Epithelial cell of proximal tubule (primary cell): ENCODE data around the gene TTC34. TPM values are rescaled to one million over a fixed set of nuclear protein-coding genes. Genes with fewer than 3 reads are reported as not detected.

Experiments used
- DNase-seq: peaks from one replicate; pipeline ENCODE4 v3.0.0-alpha.2; 2011; ENCODE audit warnings: low read depth
- H3K4me3 ChIP-seq: 2 replicates; pipeline ENCODE4 v1.5.1; 2011; ENCODE audit warnings: low read depth, mild to moderate bottlenecking, low read length
- total RNA-seq: library from RNA; depleted of rRNA; stranded (reverse); fragments of >200 nt; gene quantifications from 2 replicates; pipeline ENCODE4 v1.2.3, GENCODE V29; 2015
- TF ChIP-seq, protein P1 (sequence below): conservative IDR thresholded peaks from 2 replicates; pipeline ENCODE4 v1.5.1; 2012; ENCODE audit warnings: low read depth, mild to moderate bottlenecking, low read length

Gene TTC34
- total RNA-seq, 1 donor from 2014 or later: 0.46 TPM

DNA sequence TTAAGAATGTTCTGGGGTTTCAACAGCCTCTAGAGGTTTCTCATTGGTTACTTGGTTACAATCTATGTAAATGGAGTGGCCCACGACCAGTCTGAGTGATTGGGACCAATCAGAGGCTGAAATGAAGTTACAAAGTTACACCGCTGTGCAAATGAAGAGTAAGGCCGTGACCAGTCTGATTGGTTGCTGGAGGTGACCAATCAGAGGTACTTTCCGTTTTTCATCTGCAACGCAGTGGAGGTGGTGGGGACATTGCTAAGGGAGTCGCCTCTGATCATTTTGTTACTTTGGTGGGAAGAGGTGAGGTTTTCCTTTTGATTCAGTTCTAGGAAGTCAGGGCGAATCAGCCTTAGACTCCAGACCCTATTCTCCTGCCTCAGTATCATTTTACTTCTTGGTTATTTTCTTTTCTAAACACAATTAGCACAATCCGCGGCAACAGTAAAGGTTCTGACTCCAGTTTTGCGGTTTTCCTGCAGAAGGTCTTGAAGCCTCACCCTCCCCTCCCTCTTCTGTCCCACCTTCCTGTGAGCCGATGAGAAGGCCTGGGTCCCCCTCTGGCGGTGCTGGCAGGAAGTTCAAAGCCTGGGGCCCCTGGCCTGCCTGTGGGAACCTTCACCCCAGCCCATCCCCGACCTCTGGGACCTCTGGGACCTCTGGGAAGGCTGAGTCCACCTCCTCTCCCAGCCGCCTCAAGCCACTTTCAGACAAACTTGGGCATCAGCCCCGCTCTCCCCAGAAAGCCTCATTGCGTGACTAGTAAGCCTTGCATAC, 38.7 kb upstream of the TTC34 start:
- TF ChIP-seq, protein P1, sequence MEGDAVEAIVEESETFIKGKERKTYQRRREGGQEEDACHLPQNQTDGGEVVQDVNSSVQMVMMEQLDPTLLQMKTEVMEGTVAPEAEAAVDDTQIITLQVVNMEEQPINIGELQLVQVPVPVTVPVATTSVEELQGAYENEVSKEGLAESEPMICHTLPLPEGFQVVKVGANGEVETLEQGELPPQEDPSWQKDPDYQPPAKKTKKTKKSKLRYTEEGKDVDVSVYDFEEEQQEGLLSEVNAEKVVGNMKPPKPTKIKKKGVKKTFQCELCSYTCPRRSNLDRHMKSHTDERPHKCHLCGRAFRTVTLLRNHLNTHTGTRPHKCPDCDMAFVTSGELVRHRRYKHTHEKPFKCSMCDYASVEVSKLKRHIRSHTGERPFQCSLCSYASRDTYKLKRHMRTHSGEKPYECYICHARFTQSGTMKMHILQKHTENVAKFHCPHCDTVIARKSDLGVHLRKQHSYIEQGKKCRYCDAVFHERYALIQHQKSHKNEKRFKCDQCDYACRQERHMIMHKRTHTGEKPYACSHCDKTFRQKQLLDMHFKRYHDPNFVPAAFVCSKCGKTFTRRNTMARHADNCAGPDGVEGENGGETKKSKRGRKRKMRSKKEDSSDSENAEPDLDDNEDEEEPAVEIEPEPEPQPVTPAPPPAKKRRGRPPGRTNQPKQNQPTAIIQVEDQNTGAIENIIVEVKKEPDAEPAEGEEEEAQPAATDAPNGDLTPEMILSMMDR: no peak
- DNase-seq: no peak
- no peak overlapping the region for H3K4me3 ChIP-seq

DNA sequence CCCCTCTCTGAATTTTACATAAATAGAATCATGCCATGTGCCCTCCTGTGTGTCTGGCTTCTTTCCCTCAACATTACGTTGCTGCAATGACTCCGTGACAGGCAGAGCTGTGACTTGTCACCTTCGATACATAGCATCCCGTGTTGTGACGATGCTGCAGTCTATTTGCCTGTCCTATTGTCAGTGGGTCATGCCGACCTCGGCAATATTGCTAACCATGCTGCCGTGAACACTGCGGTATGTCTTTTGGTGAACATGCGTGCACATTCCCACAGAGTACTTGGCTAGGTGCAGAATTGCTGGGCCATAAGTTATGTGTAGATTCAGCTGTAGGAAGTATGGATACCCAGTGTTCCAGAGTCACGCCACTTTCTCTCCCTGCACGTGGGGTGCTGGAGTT, 36.3 kb upstream of the TTC34 start:
- no peak for DNase-seq
- TF ChIP-seq, protein P1: no peak
- no peak overlapping the region for H3K4me3 ChIP-seq

- DNase-seq: no peak
- TF ChIP-seq, protein P1: no peak
- no peak overlapping the region for H3K4me3 ChIP-seq
These were observed 35.8 kb upstream of the TTC34 start for GRCh38 chr1:2837316-2837715.

- H3K4me3 ChIP-seq: no peak overlapping the region
- TF ChIP-seq, protein P1: no peak
These were observed 35.0 kb upstream of the TTC34 start for GRCh38 chr1:2836333-2836970.

DNA sequence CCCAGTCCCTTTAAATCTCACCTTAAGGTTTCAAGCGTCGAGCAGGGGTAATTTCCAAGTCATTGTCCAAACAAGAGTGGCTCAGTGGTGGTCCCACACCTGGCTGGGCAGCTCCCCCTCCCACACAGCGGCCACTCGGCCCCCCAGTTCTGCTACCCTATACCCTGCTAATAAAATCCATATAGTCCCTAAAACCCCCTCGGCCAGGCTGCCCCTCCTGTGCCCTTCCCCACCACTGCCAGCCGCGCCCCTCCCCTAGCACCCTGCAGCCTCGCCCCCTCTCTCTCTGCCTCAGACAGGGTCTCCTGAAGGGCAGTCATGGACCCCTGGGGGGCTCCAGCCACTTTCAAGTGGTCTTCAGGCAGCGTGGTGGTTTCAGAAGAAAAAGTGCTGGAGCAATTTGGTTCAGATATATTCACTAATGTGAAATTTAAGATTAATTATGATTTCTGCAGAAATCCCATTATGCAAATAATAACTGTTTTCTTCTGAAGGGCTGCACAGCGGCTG, 34.2 kb upstream of the TTC34 start:
- DNase-seq: no peak
- H3K4me3 ChIP-seq: no peak overlapping the region
- TF ChIP-seq, protein P1: no peak

More at GRCh38 chr1:2836333-2836970, 35.0 kb upstream of the TTC34 start:
- no peak for DNase-seq

- DNase-seq: no peak
- TF ChIP-seq, protein P1: no peak
- H3K4me3 ChIP-seq: no peak overlapping the region
These were observed 33.5 kb upstream of the TTC34 start for GRCh38 chr1:2834741-2835564.
